HepG2 (cell line): ENCODE measurements around the gene MACROD2. TPM values are rescaled to one million over a fixed set of nuclear protein-coding genes. Genes with fewer than 3 reads are reported as not detected.

Source experiments
- ARNT ChIP-seq: fragments of 450-650 bp; IDR thresholded peaks from 2 replicates; pipeline ENCODE4 v1.6.1; 2017
- ASH2L ChIP-seq: fragments of 300-600, 200-600 bp; sonication (generic); IDR thresholded peaks from 2 replicates; pipeline ENCODE4 v1.7.0; 2017; ENCODE audit warnings: low read depth, mild to moderate bottlenecking, moderate library complexity, mixed read lengths, low read length; ENCODE audit not compliant: insufficient read length
- ATF3 ChIP-seq: sonication (generic); formaldehyde crosslinking; IDR thresholded peaks from 2 replicates; pipeline ENCODE4 v1.4.0; 2020; ENCODE audit warnings: missing genetic modification reagents
- E2F2 ChIP-seq: sonication (generic); formaldehyde crosslinking; IDR thresholded peaks from 2 replicates; pipeline ENCODE4 v1.4.0; 2020; ENCODE audit warnings: missing genetic modification reagents, borderline replicate concordance
- EEA1 ChIP-seq: sonication (generic); formaldehyde crosslinking; IDR thresholded peaks from 2 replicates; pipeline ENCODE4 v1.5.1; 2020; ENCODE audit warnings: mild to moderate bottlenecking, missing genetic modification reagents, borderline replicate concordance
- GMEB1 ChIP-seq: sonication (generic); formaldehyde crosslinking; IDR thresholded peaks from 2 replicates; pipeline ENCODE4 v1.5.1; 2020; ENCODE audit warnings: missing genetic modification reagents, mild to moderate bottlenecking, borderline replicate concordance
- HHEX ChIP-seq: IDR thresholded peaks from 2 replicates; pipeline ENCODE4 v1.6.1; 2016; ENCODE audit warnings: control low read depth
- KLF6 ChIP-seq: IDR thresholded peaks from 2 replicates; pipeline ENCODE4 v1.8.0; 2016; ENCODE audit warnings: missing biosample characterization, missing genetic modification reagents
- LBX2 ChIP-seq: sonication (generic); formaldehyde crosslinking; IDR thresholded peaks from 2 replicates; pipeline ENCODE4 v1.5.0; 2020; ENCODE audit warnings: missing genetic modification reagents, mild to moderate bottlenecking, borderline replicate concordance
- MYPOP ChIP-seq: sonication (generic); formaldehyde crosslinking; IDR thresholded peaks from 2 replicates; pipeline ENCODE4 v1.8.1; 2023; ENCODE audit warnings: mild to moderate bottlenecking, moderate library complexity, missing genetic modification reagents
- PCBP2 ChIP-seq: fragments of 200-400 bp; formaldehyde crosslinking; optimal IDR thresholded peaks from 2 replicates; pipeline ENCODE3; 2018; ENCODE audit warnings: low read length, low read depth; ENCODE audit not compliant: poor library complexity, severe bottlenecking
- RAD51 ChIP-seq: fragments of 450-650 bp; IDR thresholded peaks from 2 replicates; pipeline ENCODE4 v1.6.1; 2016; ENCODE audit warnings: borderline replicate concordance
- SIX1 ChIP-seq: sonication (generic); formaldehyde crosslinking; IDR thresholded peaks from 2 replicates; pipeline ENCODE4 v1.4.0; 2020; ENCODE audit warnings: missing genetic modification reagents, borderline replicate concordance
- TGIF2 ChIP-seq: IDR thresholded peaks from 2 replicates; pipeline ENCODE4 v1.6.1; 2016; ENCODE audit warnings: control low read depth, missing compliant biosample characterization
- ZBTB1 ChIP-seq: sonication (generic); formaldehyde crosslinking; IDR thresholded peaks from 2 replicates; pipeline ENCODE4 v1.4.0; 2020; ENCODE audit warnings: missing genetic modification reagents, borderline replicate concordance
- ZNF556 ChIP-seq: sonication (generic); formaldehyde crosslinking; IDR thresholded peaks from 2 replicates; pipeline ENCODE4 v1.4.0; 2020; ENCODE audit warnings: mild to moderate bottlenecking, missing genetic modification reagents, borderline replicate concordance
- ZNF749 ChIP-seq: sonication (generic); formaldehyde crosslinking; IDR thresholded peaks from 2 replicates; pipeline ENCODE4 v1.8.0; 2022; ENCODE audit warnings: mild to moderate bottlenecking, missing genetic modification reagents, moderate library complexity, borderline replicate concordance
- ZNF766 ChIP-seq: sonication (generic); formaldehyde crosslinking; IDR thresholded peaks from 2 replicates; pipeline ENCODE4 v1.5.0; 2020; ENCODE audit warnings: missing genetic modification reagents, borderline replicate concordance
- ZNF777 ChIP-seq: sonication (generic); formaldehyde crosslinking; IDR thresholded peaks from 2 replicates; pipeline ENCODE4 v1.4.0; 2020; ENCODE audit warnings: missing genetic modification reagents
- ZNF839 ChIP-seq: sonication (generic); formaldehyde crosslinking; IDR thresholded peaks from 2 replicates; pipeline ENCODE4 v1.4.0; 2020; ENCODE audit warnings: missing genetic modification reagents, mild to moderate bottlenecking, borderline replicate concordance
- polyA plus RNA-seq, 8 experiments: library from polyadenylated mRNA; depleted of rRNA in 3 of 8; stranded (reverse) in 7 of 8; unstranded in 1 of 8; fragments of >200 nt; fragmentation: Illumina TruSeq in 4 of 8; extraction: Trizol in 4 of 8; gene quantifications; 2 replicates each; pipeline versions ENCODE4 v1.2.1 to v1.2.3, GENCODE V29; 2011 to 2016; ENCODE audit warnings: low read depth in 4 of 8, missing spikeins in 1 of 8, mixed read lengths in 1 of 8; ENCODE audit not compliant: insufficient read depth in 1 of 8
- total RNA-seq, 5 experiments: library from RNA; depleted of rRNA; stranded (reverse); fragments of >200 nt; fragmentation: Illumina TruSeq; extraction: Trizol; gene quantifications; 2 replicates each; pipeline ENCODE4 v1.2.3, GENCODE V29; 2016; ENCODE audit warnings: low read depth in 1 of 5
- TF ChIP-seq, protein P1 (sequence below): sonication (generic); formaldehyde crosslinking; IDR thresholded peaks from 2 replicates; pipeline ENCODE4 v1.4.0; 2020; ENCODE audit warnings: missing genetic modification reagents, borderline replicate concordance

Gene MACROD2
- total and polyA plus RNA-seq, 2 of the 13 experiments (the other 11 are each of a cell fraction or from before 2014, with no cell fraction given) = 0.13 to 0.51 TPM

DNA sequence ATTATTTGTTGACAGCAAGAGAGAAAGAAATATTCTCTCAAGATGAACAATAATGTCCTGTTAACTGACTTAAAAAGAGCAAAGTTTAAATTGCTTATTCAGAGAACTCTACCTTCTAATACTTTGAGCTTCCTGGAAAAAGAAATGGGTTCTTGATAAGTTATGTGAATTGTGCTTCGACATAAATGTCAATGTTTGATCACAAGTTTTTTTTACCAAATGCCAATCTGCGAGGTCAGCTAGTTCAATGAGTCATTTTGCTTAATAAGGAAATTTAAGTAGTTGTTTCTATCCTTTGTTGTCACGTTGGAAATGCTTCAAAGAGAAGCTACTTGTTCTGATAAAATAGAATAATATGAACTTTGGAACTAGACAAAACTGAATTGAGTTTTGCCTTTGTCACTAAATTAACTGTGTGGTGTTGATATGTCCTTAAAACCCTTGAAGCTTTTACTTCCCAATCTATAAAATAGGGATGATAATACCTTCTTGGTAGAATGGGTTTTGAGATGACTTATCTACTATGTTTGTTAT lies 984.2 kb downstream of the MACROD2 start (continued):
- TF ChIP-seq PCBP2 (no peak), HHEX (CRISPR knock-in tag) (peak; percentile 61; the same call in 1 of the 2 replicates), ATF3 (CRISPR knock-in tag) (peak; percentile 92), ZBTB1 (no peak), E2F2 (CRISPR knock-in tag) (no peak), ARNT (no peak), ZNF556 (peak; percentile 49; the same call in 1 of the 2 replicates), KLF6 (CRISPR knock-in tag) (peak; percentile 44), ASH2L (peak; percentile 95), ZNF839 (CRISPR knock-in tag) (no peak), MYPOP (CRISPR knock-in tag) (no peak), ZNF749 (no peak), GMEB1 (CRISPR knock-in tag) (no peak), EEA1 (no peak), LBX2 (CRISPR knock-in tag) (no peak), SIX1 (CRISPR knock-in tag) (peak; percentile 88; the same call in 1 of the 2 replicates), ZNF777 (no peak), RAD51 (no peak), TGIF2 (no peak), ZNF766 (no peak)
- TF ChIP-seq, protein P1, sequence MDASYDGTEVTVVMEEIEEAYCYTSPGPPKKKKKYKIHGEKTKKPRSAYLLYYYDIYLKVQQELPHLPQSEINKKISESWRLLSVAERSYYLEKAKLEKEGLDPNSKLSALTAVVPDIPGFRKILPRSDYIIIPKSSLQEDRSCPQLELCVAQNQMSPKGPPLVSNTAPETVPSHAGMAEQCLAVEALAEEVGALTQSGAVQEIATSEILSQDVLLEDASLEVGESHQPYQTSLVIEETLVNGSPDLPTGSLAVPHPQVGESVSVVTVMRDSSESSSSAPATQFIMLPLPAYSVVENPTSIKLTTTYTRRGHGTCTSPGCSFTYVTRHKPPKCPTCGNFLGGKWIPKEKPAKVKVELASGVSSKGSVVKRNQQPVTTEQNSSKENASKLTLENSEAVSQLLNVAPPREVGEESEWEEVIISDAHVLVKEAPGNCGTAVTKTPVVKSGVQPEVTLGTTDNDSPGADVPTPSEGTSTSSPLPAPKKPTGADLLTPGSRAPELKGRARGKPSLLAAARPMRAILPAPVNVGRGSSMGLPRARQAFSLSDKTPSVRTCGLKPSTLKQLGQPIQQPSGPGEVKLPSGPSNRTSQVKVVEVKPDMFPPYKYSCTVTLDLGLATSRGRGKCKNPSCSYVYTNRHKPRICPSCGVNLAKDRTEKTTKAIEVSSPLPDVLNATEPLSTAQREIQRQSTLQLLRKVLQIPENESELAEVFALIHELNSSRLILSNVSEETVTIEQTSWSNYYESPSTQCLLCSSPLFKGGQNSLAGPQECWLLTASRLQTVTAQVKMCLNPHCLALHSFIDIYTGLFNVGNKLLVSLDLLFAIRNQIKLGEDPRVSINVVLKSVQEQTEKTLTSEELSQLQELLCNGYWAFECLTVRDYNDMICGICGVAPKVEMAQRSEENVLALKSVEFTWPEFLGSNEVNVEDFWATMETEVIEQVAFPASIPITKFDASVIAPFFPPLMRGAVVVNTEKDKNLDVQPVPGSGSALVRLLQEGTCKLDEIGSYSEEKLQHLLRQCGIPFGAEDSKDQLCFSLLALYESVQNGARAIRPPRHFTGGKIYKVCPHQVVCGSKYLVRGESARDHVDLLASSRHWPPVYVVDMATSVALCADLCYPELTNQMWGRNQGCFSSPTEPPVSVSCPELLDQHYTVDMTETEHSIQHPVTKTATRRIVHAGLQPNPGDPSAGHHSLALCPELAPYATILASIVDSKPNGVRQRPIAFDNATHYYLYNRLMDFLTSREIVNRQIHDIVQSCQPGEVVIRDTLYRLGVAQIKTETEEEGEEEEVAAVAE (CRISPR knock-in tag) = no peak; the same call in 1 of the 2 replicates
